ENCODE measurements around the gene DRD2.

GRCh38 chr11:113448316-113448677 lies 26.9 kb downstream of the DRD2 start:
- no peak for TF ChIP-seq POLR2A (IDR thresholded peaks at IDR 0.05; ENCODE audit: low read depth, low read length)
- TF ChIP-seq TAF1 (IDR thresholded peaks at IDR 0.05; ENCODE audit: borderline replicate concordance, low read depth, low read length), result no peak

Data from GM12892 (cell line).